GM19452 (cell line): ENCODE measurements around the gene TOM1.

Experiments used
- ATAC-seq: cut with Tn5 transposase; IDR thresholded peaks from one replicate; pipeline ENCODE4 v1.9.1; 2021; ENCODE audit not compliant: unreplicated experiment

Gene TOM1

DNA sequence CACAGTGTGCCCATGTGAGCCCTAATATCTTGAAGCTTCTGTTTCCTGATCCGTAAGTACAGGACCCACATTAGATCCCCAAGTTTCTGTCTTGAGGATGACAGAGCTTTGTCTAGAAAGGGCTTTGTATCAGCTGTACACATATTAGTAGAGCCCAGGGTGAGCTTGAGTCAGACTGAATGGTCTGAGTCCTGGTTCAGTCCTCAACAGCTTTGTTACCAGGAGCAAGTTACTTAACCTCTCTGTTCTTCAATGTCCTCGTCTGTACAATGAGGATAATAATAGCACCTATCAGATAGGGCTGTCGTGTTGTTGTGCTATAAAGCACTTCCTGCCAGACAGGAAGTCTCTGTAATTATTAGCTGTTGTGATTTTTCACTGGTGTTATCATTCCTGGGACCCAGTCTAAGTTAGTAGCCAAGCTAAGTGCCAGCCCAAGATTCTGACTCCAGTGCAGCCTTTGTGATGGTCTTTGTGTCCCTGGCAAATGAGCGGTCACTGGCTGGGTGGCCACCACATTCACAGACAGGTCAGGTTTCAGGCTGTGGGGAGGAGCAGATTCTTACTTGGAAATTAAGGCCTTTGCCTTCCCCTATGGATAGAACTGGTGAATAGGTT, 6.8 kb downstream of the TOM1 start:
- no peak for ATAC-seq

- ATAC-seq: no peak
Observed at GRCh38 chr22:35307372-35307771, 7.7 kb downstream of the TOM1 start.

GRCh38 chr22:35307892-35308291, 8.2 kb downstream of the TOM1 start:
- ATAC-seq: no peak

DNA sequence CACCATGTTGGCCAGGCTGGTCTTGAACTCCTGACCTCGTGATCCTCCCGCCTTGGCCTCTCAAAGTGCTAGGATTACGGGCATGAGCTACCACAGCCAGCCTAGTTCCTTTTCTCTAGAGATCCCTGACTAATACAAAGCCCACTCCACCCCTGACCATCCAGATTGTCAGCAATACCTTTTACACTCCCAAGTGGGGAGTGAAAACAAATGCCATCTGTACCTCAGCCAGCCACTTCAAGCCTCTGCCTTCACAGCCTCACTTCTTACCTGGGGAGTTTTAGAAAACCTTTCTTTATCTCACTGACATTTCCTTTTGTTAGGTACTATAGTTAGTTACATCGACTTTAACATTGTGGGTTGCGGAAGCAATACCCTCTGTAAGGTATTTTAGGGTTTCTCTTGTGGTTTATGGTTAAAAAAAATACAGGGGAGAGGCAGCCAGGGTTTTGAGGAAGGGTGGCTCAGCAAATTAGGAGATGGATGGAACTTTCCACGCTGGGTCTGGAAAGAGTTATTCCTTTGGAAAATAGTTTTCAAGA, 8.9 kb downstream of the TOM1 start:
- no peak for ATAC-seq

DNA sequence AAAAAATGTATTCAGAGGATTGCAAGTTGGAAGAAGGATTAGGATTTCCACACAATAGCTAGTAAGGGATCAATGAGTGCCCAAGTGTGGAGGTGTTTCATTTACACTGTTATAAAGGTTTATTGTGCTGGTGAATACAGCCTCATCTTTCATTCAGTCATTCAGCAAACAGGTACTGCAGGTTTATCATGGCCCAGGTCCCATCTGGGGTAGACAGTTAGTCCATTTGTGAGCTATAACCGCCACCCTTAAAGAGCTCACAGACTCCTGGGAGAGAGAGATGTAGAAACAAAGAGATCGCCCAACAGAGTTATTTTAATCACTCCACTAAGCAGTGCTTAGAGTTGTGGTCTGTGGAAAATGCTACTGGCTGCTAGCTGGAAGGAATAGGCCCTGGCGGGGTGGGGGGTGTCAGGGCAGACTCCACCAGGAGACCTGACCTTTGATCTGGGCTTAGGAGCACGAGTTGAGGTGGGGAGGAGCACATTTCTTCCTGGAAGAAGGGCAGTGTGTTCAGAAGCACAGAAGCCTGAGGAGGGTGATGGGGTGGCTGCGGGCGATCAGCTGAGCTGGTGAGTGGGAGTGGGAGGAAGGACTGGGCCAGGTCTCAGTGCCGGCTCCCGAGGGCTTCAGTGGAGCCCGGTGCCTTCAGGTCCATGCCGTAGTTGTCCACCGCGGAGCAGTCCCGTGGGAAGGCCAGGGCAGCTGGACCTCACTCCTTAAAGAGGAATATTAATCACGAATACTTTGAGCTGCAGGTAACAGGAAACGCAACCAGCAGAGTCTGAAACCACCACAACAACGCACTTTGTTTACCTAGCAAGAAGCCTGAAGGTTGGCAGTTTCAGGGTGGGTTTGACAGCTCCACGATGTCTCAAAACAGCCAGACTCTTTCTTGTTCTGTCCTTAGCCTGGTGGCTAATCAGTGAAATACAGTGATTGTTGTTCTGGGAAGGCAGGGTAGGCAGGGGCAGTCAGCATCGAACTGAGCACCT, 11.2 kb downstream of the TOM1 start:
- no peak for ATAC-seq

- no peak for ATAC-seq
Observed at GRCh38 chr22:35311551-35311999, 11.9 kb downstream of the TOM1 start.

GRCh38 chr22:35312198-35313059, 12.7 kb downstream of the TOM1 start:
- ATAC-seq: no peak

GRCh38 chr22:35313311-35314121, 13.8 kb downstream of the TOM1 start:
- ATAC-seq: no peak

DNA sequence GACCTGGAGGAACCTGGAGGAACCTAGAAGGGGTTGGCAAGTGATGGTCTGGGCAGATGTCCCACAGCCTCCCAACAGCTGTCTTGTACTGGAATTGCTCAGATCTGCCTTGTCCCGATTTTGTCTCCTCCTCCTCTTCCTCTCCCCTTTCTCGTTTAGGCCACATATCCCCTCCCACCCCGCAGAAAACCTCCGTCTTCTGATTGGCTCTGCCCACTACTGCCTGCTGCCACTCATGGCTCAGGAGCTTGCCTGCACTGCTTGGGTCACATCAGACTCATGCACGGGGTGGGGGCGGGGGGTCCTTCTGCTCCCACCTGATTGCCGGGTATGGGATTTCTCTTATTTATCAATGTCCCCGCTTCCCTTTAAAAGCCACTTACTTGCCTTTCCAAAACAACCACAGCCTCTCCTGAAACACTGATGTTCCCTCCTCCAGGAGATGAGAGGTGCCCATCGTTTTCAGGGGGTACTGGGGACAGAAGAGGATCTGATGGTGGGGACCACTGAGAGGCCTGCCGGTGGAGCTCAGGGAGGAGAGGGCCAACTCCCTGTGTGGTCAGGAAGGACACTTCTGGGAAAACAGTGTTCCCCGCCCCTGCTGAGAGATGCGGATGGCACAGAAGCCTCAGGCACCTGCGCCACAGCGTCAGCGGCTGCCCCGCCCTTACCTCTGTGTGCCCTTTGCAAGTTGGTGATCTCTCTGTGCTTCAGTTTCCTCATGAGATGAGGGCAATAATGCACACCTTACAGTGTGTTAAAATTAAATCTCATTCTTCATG, 14.7 kb downstream of the TOM1 start:
- ATAC-seq: no peak

- ATAC-seq: no peak
Observed at GRCh38 chr22:35315141-35315854, 15.6 kb downstream of the TOM1 start.

DNA sequence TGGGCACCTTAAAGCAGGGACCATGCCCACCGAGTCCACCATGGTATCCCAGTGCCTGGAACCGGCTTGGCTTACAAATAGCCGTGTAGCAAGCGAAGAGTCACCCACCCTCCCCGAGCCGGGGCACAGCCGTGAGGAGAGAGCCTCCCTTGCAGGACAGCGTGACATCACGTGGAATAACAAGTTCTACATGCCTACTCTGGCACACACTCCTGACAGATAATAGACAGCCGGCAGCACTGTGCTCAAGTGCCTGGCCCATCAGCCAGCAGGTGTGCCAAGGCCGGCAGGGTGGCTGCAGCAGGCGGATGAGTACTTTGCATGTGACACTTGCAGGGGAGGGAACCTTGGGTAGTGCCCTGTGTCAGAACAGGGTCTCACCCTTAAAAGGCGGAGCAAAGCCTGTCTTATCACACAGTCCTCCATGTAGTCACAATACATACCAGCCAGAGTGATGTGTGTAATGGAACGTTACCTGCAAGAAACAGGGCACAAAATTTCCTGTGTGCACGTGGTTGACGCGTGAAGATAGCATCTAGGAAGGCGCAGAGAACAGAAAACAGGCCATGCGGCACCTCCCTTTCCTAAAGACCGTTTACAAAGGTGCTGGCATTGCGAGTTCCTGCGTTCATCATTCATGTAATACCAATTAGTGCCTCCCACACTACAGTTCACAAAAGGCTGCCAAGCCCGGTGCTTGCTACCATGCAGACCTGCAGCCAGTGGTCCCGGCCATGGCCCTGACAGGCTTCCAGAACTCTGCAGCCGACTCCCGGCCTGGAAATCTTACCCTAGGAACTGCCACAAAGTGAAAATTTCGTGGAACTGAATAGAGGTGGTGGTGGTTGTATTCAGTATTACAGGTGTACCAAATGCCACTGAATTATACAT, 16.4 kb downstream of the TOM1 start:
- ATAC-seq: no peak

DNA sequence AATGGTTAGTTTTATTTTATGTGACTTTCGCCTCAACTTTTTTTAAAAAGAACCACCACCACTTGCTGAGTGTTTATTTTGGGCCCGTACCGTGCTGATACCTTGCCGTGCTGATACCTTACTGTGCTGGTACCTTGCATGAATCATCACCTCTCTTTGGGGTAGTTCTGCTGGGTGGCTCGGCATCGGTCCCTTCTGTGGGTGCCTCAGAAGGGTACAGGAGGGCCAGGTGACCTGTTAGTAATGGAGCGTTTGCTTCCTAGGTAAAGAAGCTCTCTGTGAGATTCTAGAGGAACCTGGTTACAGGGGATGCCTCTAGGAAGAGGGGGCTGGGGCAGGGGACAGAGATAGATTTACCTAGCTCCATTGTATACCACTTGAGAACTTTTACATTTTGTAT, 17.1 kb downstream of the TOM1 start:
- ATAC-seq: no peak

DNA sequence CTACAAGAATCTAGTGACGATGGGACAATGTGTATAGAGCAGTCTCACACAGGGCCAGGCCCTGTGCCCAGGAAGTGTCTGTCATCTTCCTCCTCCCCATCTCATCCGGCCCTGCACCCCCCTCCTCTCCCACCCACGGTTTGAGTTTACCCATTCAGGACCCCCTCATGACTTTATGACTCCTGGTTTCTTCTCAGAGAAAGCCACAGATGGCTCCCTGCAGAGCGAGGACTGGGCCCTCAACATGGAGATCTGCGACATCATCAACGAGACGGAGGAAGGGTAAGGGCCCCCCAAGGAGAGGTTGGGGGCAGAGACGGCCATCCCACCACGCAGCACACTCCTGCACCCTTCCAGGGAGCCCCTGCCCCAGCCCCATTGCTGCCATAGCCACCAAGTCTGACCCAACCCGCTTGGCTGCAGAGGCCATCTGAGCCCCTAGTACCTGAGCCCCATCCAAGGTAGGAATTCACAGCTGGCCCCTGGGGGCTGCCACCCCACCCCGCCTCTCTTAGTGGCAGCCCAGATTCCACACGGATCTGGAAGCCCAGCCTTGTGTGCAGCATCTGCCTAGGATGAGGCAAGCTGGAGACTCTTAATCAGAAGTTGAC, 18.1 kb downstream of the TOM1 start:
- no peak for ATAC-seq

DNA sequence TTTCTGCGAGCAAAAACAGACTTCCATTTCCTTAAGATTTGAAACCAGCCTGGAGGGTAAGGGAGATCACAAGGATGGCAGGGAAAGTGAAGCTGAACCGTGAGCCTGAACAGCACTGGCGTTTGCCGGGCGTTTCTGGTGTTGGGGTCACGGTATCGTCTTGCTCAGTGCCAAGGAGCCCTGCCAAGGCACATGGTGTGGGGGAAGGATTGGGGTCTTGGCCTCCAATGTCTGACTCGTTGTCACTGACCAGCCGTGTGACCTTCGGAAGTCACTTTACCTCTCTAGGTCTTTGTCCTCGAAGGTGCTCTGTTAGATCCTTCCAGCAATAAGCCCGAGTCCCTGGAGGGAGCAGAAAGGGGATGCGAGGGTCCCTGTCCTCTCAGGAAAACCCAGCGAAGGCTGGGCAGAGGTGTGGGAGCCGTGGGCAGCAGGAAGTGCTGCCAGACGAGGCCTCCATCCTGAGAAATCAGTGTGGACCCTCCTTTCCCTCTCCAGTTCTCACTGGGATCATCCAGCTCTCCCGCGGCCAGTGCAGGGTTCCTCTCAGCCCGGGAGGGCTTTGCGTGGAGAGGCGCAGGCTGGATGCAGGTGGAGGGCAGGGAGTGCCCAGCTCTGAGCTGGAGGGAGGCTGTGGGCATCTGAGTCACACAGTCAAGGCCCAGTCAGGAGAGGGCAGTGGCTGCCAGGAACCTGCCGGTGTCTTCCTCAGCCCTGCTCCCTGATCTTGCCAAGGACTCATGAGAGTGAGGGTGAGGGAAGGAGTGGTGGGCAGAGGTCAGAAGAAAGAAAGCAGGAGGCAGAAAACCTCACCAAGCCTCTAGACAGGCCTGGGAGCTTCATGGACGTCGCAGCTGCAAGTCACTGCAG, 18.9 kb downstream of the TOM1 start:
- no peak for ATAC-seq

- no peak for ATAC-seq
Observed at GRCh38 chr22:35319244-35319985, 19.7 kb downstream of the TOM1 start.

GRCh38 chr22:35322126-35322525, 22.4 kb downstream of the TOM1 start:
- no peak for ATAC-seq
